Central memory CD8-positive, alpha-beta T cell (primary cell): ENCODE data around the gene MIOX.

ENCODE experiments used
- ATAC-seq: fragments of 150-1000 bp; cut with Tn5 transposase; replicated peaks from 2 replicates; pipeline ENCODE4 v1.10.0; 2022; ENCODE audit warnings: mild to moderate bottlenecking, moderate FRiP score, moderate number of reproducible peaks; ENCODE audit not compliant: poor library complexity, severe bottlenecking; ENCODE audit errors: extremely low read depth
- DNase-seq, 2 donors: peaks; one replicate each; pipeline ENCODE4 v3.0.0; 2021; ENCODE audit warnings: low spot score in 2 of 2
- H3K27ac Mint-ChIP-seq: one replicate; pipeline ENCODE4 v1.8.0; 2022; ENCODE audit warnings: low read depth, mild to moderate bottlenecking, moderate library complexity, mixed read lengths
- H3K27me3 Mint-ChIP-seq: one replicate; pipeline ENCODE4 v1.8.0; 2022; ENCODE audit warnings: mixed read lengths
- H3K36me3 Mint-ChIP-seq: one replicate; pipeline ENCODE4 v1.8.0; 2022; ENCODE audit warnings: mild to moderate bottlenecking, moderate library complexity, mixed read lengths; ENCODE audit not compliant: insufficient read depth
- H3K4me1 Mint-ChIP-seq: one replicate; pipeline ENCODE4 v1.8.0; 2022; ENCODE audit warnings: mixed read lengths
- H3K4me3 Mint-ChIP-seq: one replicate; pipeline ENCODE4 v1.8.0; 2022; ENCODE audit warnings: mild to moderate bottlenecking, moderate library complexity, mixed read lengths
- H3K9me3 Mint-ChIP-seq: one replicate; pipeline ENCODE4 v1.8.0; 2022; ENCODE audit warnings: mixed read lengths

Gene MIOX

DNA sequence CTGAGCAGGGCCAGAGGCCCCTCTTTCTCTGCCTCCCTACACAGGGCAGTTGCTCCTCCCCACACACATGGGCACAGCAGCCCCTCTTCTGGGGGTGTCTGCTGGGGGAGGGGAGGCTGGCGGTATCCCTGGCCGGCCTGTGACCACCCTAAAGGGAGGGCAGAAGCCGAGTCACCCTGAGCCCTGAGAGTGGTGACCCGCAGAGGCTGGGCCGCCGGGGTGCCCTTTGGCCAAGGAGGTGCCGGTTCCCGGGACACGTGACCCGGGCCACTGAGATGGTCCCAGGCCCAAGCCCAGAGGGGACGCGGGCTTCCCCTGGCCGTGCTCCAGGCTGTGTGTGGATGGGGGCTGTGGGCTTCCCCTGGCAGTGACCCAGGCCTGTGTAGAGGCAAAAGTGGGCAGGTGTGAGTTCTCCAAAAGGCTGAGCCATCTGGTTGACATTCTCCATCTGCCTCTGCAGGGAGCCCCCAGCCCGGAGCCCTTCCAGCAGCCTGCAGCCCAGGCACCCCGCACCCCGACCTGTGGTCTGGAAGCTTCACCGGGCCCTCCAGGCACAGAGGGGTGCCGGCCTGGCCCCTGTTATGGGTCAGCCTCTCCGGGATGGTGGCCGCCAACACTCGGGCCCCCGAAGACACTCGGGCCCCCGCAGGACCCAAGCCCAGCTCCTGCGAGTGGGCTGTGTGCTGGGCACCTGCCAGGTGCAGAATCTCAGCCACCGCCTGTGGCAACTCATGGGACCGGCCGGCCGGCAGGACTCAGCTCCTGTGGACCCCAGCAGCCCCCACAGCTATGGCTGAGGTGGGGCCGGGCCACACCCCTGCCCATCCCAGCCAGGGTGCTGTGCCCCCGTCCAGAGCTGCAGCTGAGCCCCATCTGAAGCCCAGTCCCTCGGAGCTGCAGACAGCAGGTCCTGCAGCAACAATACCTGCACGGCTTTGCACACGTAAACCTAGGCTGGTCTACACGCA lies 4.3 kb upstream of the MIOX start:
- Mint-ChIP-seq H3K27ac (no peak overlapping the region), H3K9me3 (no peaks in the 10 kb centered on the region), H3K27me3 (peaks cover 14% of the 10 kb centered on the region), H3K4me1 (no peaks in the 10 kb centered on the region), H3K36me3 (peaks cover 1% of the 10 kb centered on the region), H3K4me3 (peak overlapping the region; percentile 69)
- no peak for DNase-seq
- no peak for ATAC-seq

DNA sequence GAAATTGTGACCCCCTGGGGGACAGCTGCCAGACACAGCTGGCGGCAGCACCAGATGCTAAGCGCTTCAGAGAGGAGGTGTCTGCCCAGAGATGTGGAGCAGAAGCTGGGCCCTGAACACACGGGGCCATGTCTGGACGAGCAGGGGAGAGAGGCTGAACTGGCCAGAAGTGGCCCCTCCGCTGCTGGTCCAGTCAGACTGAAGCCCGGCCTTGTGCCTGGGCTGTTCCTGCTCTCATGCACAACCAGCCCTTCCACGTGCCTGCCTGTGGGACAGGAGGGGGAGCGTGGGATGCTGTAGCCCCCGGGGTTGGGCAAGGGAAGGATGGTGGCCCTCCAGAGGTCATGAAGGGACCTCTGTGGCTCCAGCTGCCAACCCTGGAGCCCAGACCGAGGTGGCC lies 3.6 kb upstream of the MIOX start:
- Mint-ChIP-seq H3K27ac (no peak overlapping the region), H3K9me3 (no peaks in the 10 kb centered on the region)

DNA sequence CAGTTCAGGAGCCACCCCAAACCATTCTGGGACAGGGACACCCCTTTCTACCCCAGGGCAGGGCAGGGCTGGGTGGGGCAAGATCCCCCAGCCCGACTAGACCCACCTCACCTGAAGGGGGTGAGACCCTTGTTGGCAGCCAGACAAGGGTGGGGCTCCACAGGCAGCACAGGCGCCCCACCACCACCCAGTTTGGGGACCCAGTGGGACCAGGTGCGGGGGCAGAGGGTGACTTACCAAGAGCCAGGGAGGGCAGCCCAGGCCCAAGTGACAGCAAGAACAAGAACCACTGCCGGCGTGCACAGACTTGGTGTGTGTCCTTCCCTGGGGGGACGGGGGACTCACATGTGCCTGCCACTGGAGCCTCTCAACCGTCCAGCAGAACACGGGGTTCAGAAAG lies 3.1 kb upstream of the MIOX start:
- no peaks in the 10 kb centered on the region for H3K9me3 Mint-ChIP-seq
- H3K4me1 Mint-ChIP-seq = no peaks in the 10 kb centered on the region
- peaks cover 14% of the 10 kb centered on the region for H3K27me3 Mint-ChIP-seq
- no peak overlapping the region for H3K4me3 Mint-ChIP-seq
- no peak overlapping the region for H3K27ac Mint-ChIP-seq
- DNase-seq (no peak), ATAC-seq (no peak)
- H3K36me3 Mint-ChIP-seq = peaks cover 1% of the 10 kb centered on the region

More for the DNA sequence above, 3.6 kb upstream of the MIOX start:
- no peaks in the 10 kb centered on the region for H3K4me1 Mint-ChIP-seq
- peak overlapping the region; percentile 11 for H3K4me3 Mint-ChIP-seq
- H3K36me3 Mint-ChIP-seq = peaks cover 1% of the 10 kb centered on the region
- ATAC-seq (no peak), DNase-seq (no peak)
- H3K27me3 Mint-ChIP-seq = peaks cover 14% of the 10 kb centered on the region

DNA sequence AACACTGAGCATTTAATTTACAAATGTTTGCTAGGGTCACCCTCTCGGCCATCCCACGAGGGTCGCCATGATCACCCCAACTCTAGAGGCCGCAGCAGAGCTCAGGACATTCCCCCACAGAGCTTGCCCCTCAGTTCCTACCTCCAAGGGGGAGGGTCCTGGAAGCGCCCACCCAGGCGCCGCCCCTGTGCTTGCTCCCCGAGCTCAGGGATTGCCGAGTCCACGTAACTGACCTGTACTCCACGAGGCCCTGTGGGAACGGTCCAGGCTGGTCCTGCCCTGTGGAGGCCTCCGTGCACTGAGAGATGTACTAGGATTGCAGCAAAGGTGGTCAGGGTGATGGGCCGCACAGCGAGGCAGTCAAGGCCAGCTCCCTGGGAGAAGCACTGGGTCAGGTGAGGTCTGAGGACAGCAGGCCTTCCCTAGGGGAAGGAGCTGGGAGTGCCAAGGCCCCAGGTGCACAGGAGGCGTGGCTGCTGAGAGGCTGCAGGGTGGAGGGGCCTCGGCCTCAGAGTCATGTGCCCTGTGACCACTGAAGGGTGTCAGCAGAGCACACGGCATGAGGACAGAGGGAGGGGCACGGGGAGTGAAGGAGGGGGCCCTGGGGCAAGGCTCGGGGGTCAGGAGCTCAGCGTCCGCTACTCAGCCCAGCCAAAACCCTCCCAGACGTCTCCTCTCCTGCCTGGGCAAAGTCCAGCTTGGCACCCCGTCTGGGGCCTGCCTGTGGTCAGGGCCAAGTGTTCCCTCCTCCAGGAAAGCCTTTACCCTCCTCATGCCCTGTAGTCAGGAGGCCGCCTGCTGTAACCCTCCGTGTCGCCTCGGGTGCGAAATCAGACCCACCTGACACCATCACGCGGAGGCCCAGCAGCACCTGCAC lies 2.4 kb upstream of the MIOX start:
- H3K4me1 Mint-ChIP-seq = no peaks in the 10 kb centered on the region
- ATAC-seq (no peak), DNase-seq (no peak)
- peaks cover 1% of the 10 kb centered on the region for H3K36me3 Mint-ChIP-seq
- no peaks in the 10 kb centered on the region for H3K9me3 Mint-ChIP-seq
- H3K27ac Mint-ChIP-seq = no peak overlapping the region
- H3K4me3 Mint-ChIP-seq = no peak overlapping the region
- peaks cover 14% of the 10 kb centered on the region for H3K27me3 Mint-ChIP-seq

DNA sequence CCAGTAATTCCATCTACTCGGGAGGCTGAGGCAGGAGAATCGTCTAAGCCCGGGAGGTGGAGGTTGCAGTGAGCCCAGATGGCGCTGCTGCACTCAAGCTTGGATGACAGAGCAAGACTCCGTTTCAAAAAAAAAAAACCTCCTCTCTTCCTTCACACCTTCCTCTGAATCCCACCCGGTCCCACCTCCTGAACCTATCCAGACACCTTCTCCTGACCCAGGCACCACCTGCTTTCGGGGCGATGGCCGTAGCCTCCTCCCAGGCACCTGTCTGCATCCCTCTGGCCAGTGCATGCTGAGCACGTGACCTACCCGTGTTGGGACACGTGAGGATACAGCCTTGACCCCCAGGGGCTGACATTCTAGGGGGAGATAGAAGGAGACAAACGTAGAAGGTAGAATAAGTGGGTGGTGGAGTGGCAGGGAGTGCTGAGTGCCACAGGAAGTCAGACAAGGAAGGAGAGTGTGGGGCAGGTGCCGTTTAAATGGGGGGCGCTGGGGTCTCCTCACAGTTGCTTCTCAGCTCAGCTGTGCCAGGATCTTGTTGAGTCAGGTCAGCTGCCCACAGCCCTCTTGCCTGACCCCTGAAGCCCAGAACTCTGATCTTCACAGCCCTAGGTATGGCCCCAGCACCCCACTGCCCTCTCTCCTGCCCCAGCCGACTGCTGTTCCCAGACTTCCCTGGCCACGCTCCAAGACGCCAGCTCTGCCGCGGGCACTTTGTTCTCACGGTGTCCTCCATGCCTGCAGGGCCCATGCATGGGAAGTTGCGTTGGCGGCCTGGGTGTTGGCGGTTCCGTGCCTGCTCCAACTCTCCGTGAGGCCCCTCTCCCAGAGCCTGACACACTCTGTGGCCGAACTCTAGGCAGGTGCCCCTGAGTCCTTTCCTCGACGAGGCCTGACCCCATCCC lies 1.2 kb upstream of the MIOX start:
- no peaks in the 10 kb centered on the region for H3K4me1 Mint-ChIP-seq
- H3K9me3 Mint-ChIP-seq = no peaks in the 10 kb centered on the region
- H3K27ac Mint-ChIP-seq = no peak overlapping the region
- no peak overlapping the region for H3K4me3 Mint-ChIP-seq
- peaks cover 1% of the 10 kb centered on the region for H3K36me3 Mint-ChIP-seq
- no peak for ATAC-seq
- peaks cover 14% of the 10 kb centered on the region for H3K27me3 Mint-ChIP-seq
- no peak for DNase-seq

DNA sequence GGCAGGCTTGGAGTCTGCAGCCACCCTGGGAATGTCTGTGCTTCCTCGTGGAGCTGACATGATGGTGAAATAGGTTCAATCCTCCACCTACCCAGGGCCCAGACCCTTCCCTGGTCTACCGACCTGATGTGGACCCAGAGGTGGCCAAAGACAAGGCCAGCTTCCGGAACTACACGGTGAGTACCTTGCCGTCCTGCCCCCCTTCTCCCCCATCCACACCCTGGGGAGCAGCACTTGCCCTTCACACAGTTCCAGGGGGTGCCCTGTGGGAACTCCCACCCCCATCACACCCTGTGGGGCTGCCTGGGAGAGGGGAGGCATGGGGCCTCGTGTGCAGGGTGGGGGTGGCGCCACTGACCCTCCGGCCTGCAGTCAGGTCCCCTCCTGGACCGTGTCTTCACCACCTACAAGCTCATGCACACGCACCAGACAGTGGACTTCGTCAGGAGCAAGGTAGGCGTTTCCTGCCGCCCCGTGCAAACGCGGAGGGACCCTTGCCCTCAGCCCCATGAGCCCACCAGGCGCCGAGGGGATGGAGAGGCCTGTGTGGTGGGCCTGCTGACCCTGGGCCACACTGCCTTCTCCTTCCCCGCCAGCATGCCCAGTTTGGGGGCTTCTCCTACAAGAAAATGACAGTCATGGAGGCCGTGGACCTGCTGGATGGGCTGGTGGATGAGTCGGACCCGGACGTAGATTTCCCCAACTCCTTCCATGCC lies 789 bp downstream of the MIOX start:
- Mint-ChIP-seq H3K27ac (no peak overlapping the region), H3K9me3 (no peaks in the 10 kb centered on the region), H3K36me3 (no peaks in the 10 kb centered on the region), H3K27me3 (peaks cover 14% of the 10 kb centered on the region), H3K4me3 (no peak overlapping the region), H3K4me1 (peaks cover 5% of the 10 kb centered on the region)
- DNase-seq (no peak), ATAC-seq (no peak)

DNA sequence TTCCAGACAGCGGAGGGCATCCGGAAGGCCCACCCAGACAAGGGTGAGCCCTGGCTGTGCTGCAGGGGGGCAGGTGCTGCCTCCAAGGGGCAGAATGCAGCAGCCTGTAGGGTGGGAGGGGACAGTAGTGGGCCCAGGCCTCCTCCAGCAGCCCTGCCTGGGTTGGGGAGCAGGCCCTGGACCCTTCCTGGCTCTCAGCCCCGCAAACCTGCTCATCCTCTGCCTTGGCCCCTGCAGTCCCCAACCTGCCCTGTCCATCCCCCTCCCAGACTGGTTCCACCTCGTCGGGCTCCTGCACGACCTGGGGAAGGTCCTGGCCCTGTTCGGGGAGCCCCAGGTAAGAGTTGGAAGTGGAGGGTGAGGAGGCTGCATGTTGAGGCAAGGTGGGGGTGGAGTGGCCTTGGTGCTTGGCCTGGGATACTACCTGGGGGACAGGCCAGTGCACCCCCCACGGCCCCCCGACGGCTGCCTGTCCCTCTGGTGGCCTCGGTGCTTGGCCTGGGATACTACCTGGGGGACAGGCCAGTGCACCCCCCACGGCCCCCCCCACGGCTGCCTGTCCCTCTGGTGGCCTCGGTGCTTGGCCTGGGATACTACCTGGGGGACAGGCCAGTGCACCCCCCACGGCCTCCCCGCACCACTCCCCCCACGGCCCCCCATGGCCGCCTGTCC lies 1.5 kb downstream of the MIOX start:
- Mint-ChIP-seq H3K4me1 (peaks cover 5% of the 10 kb centered on the region), H3K36me3 (no peaks in the 10 kb centered on the region), H3K27me3 (peaks cover 14% of the 10 kb centered on the region), H3K27ac (no peak overlapping the region), H3K9me3 (no peaks in the 10 kb centered on the region), H3K4me3 (no peak overlapping the region)
- ATAC-seq (no peak), DNase-seq (no peak)

DNA sequence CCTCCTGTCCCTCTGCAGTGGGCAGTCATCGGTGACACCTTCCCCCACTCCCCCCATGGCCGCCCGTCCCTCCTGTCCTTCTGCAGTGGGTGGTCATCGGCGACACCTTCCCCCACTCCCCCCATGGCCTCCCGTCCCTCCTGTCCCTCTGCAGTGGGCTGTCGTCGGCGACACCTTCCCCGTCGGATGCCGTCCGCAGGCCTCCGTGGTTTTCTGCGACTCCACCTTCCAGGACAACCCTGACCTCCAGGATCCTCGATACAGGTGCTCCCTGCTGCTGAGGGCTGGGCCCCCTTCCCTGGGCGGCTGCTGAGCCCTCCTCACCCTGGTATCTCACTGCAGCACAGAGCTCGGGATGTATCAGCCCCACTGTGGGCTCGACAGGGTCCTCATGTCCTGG lies 2.2 kb downstream of the MIOX start:
- H3K36me3 Mint-ChIP-seq = no peaks in the 10 kb centered on the region
- ATAC-seq (no peak), DNase-seq (no peak)
- H3K4me1 Mint-ChIP-seq = peaks cover 5% of the 10 kb centered on the region
- H3K27ac Mint-ChIP-seq = no peak overlapping the region
- peaks cover 14% of the 10 kb centered on the region for H3K27me3 Mint-ChIP-seq
- no peaks in the 10 kb centered on the region for H3K9me3 Mint-ChIP-seq
- H3K4me3 Mint-ChIP-seq = no peak overlapping the region

DNA sequence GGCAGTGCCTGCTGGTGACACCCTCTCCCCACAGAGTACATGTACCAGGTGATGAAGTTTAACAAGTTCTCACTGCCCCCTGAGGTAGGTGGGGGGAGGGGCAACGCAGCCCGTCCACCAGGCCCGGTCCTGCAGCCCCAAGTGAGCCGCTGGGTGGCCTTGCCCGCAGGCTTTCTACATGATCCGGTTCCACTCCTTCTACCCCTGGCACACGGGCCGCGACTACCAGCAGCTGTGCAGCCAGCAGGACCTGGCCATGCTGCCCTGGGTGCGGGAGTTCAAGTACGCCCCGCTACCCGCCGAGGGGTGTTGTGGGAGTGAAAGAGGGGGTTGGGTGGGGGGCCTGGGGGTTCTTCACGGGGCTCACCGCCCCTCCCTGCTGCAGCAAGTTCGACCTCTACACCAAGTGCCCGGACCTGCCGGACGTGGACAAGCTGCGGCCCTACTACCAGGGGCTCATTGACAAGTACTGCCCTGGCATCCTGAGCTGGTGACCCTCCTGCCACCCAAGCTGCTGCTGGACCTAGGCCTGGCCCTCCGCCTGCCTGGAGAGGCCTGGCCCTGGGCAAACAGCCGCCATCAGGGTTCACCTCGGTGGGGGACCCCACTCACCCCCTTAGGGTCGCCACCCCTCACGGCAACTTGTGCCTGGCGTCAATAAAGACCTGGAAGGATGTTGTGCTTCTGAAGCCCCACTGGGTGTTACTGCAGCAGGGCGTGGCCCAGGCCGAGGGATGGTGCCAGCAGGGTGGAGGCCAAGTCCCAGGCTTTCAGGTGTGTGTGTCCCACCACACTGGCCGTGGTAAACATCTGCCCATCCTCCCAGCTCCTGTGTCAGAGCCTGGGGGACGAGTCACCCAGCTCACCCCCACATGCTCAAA lies 2.9 kb downstream of the MIOX start:
- Mint-ChIP-seq H3K27me3 (peaks cover 14% of the 10 kb centered on the region), H3K4me1 (peaks cover 5% of the 10 kb centered on the region), H3K36me3 (no peaks in the 10 kb centered on the region), H3K9me3 (no peaks in the 10 kb centered on the region), H3K27ac (no peak overlapping the region), H3K4me3 (no peak overlapping the region)
- DNase-seq (no peak), ATAC-seq (no peak)

DNA sequence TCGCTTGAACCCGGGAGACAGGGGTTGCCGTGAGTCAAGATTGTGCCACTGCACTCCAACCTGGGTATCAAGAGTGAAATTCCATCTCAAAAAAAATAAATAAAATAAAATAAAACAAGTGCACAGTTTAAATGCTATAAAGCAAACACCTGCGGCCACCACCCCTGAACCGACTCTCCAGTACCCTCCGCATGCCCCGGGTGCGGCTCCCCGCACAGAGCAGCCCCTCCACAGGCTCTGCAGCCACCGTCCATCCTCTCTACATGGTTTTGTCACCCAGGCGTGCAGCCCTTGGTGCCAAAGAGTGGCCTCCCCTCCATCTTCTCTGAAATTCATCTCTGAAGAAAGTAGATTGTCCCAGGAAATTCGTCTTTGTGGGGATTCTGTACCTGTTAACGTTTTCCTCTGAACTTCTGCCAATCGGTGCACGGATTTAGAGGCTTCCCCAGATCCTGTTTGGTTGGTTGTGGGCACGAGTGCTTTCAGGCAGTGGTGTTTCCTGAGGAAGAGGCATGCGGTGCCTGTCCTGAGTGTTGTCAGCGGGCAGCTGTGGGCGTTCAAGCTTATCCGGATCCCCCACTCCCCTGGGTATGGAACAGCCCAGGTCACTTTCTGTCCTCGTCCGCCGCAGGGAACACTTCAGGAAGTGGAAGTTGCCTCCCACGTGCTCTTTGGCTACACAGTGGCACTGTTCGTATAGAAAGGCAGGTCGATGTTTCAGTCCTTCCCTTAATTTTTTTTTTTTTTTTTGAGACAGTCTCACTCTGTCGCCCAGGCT lies 4.1 kb downstream of the MIOX start:
- H3K4me3 Mint-ChIP-seq = no peak overlapping the region
- H3K9me3 Mint-ChIP-seq = no peaks in the 10 kb centered on the region
- ATAC-seq = no peak

More for the DNA sequence above, 4.1 kb downstream of the MIOX start:
- no peak overlapping the region for H3K27ac Mint-ChIP-seq
- H3K27me3 Mint-ChIP-seq = peaks cover 10% of the 10 kb centered on the region
- no peaks in the 10 kb centered on the region for H3K36me3 Mint-ChIP-seq
- DNase-seq = no peak
- H3K4me1 Mint-ChIP-seq = peaks cover 5% of the 10 kb centered on the region
